SHP77 treated with DMSO at 0.1 percent for 48 hours (cell line): ENCODE results near the gene PEA15.
A peak's percentile ranks its signal among the peaks of the same experiment; 100 is the strongest.

Source experiments
- DNase-seq: peaks from one replicate; lab custom pipeline; 2025; lab: John Stamatoyannopoulos, UW

The PEA15 gene

DNA sequence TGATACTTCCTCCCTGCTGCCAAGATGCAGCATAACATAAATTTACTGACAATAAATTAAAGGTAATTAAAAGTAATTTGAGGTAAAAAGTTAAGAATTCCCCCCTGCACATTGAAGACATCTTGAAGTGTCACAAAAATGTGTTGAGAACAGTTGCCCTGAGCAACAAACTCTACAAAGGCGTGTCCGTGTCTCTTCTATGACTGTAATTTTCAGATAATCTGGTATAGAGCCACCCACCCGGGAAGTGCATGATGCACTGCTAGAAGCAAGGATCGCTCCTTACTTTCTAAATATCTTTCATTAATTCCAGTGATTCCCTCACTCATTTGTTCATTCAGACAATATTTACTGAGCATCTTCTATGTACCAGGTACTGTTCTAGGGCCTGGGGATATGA is 25.8 kb upstream of the PEA15 start:
- no peak for DNase-seq

DNA sequence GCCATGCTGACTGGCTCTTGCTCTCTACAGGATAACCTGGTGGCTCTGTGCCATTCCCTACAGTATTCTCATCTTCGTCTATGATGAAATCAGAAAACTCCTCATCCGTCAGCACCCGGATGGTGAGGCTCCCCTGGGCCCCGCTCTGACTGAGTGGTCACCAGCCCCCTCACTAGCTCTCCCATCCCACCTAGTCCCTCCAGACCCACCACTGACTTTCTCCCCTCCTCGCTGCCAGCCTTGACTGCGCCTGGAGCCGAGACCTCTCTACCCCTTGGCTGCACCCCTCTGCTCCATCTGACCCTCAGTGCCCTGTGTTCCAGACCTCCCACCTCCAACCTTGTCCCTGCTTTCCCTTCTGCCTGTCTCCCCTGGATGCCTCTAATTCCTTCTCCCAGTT is 18.9 kb upstream of the PEA15 start:
- no peak for DNase-seq

DNA sequence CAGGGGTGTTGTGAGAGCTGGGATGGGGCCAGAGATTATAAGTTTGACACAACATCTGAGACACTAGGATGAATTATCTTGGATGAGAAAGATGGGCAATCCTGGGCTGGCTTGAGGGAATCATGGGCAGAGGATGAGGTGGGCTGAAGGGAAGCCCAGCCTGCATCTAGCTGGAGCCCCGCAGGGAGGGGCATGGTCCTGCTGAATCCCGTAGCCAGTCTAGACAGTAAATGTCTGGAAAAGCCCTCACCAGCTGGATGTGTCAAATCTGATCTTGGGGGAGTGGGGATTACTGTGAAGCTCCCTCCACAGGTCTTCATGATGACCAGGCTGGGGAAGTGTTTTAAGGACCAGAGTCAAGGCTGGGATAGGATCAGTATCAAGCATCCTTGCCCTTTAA is 18.5 kb upstream of the PEA15 start:
- no peak for DNase-seq

DNA sequence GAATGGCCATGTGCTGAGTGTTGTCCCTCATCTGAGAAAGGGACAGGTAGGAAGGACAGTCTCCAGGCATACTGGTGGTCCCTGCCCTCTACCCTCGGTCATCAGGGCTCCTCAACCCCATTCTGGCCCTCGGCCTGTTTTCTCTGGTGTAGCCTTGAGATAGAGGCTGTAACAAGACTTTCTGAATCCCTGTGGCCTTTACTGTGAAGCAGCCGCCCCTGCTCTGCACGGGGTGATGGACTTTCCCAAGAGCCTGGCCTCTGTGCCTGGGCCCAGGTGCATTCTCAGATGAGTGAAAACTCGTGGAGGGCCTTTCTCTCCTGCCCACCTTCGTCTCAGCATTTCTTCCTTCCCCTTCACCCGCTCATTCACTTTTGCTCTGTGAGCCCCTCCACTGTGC is 17.8 kb upstream of the PEA15 start:
- DNase-seq = no peak

DNA sequence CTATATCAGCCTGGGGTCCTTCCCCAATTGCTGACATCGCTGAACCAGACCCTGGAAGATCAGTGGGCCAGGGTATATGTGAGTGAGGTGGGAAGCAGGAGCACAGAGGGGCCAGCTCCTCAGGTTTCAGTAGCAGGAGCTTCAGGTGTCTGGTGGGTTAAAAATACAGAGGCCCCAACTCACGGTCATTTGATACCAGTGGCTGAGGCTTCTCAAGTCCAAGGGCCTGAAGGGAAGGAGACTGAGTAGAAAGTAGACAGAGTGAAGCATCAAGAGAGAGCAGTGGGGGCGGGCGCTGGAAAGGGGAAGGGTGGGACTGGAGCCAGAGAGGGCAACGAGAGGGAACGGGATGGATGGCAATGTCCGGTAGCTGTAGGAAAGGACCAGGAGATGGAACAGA is 16.8 kb upstream of the PEA15 start:
- no peak for DNase-seq

DNA sequence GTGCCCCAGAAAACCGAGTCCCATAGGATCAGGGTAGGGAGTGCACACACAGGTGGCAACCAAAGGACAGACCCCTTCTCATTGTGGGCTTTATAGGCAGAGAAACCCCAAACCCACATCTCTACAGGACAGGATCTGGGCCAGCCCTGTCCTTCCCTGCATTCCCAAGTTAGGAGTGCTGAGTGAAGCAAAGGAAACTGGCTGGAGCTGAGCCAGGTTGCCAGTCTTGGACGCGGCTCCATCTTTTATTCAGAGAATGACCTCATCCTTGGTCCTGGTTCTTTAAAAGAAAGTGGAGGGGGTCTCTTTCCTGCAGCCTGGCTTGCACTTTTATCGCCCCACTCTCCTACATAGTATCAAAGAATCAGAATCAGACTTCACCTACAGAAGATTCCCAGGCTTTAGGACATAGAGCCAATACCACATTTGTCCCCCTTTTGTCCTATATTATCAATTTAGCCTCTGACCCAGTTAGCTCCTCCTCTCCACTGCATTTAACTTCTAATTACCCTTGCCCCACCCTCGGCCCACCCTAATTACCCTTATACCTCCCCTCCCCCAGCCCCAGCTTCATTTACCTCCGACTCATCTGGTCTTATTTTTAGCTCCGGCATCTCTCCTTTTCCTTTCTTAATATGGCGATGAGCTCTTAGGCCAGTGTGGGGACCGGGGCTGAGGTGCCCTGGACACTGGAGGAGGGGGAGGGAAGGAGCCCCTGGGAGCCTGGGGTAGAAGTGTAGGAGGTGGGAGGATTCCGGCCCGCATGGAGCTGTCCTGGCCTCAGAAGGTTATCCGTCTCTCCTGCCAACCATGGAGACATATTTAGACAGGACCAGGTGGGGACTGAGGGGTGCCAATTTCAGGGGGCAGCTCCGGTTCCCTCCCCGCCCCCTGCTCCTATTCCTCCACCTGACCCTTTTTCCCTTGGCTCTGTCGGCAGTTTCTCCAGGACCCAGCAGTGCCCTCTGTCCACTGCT is 15.2 kb upstream of the PEA15 start, which contains the start of gene CASQ1:
Gene CASQ1 (plus strand): TSS at position 927 of the 977 bp plus-strand sequence. CDS start 177 bp downstream, outside the sequence.
- no peak for DNase-seq

DNA sequence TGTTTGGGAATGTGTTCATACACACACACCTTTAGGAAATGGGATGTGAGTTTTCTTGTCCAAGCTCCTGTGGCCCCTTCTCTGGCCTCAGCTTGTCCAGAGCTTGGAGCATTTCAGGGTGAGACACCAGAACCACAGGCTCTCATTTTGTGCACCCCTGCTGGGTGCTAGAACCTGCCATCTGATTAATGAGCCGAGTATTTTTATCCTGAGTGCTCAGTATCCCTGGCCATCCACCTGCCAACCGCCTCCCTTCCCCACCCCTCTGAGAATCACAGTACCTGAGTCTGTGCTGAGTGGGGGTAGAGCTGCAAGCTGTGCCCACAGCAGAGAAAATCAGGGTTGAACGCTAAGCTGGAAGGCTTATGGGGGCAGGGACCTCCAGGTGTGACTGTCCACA is 13.4 kb upstream of the PEA15 start:
- no peak for DNase-seq

DNA sequence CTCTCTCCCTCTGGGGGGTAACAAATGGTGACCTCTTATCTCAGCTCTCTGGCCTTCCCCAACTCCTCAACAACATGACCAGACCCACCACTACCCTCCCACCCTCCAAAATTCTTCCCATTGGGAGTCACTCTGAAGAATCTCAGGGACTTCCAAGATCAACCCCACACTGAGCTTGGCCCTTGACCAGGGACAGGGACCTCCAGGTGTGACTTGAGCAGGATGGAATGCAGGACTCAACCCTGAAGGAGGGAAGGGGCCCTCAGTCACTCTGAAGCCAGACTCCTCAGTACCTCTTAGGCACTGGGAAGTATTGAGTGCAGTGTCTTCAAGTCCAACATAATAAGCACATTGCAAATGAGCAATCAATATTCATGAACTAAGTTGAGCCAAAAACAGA is 12.9 kb upstream of the PEA15 start:
- DNase-seq = no peak

DNA sequence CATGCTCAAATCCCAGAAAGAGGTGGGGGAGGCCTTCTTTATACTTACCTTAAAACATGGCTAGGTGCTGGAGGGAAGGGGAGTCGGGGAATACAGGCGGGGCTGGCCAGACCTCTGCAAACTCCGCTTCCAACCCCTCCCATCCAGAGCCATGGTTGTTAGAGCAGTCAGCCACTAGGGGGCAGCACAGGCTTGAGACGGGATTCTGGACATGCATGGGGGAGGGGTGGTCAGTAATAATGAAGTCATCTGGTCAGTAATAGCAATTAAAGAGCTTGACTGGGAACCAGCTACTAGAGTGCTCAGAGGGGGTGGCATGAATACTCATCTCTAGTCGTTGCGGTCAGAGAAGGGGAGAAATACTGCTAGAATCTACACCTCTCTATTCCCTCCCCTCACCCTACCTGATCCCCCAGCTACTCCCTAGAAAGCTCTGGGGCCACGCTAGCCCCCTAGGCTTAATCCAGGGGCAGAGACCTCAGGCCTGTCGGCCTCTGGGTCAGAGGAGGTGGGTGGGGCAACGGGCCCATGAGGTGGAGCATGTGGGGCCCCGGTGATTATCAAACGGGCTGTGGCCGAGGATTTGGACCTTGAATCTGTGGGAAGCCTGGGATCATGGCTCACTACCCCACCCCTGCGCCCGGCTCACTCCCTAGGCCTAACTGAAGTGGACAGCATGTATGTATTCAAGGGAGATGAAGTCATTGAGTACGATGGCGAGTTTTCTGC is 11.9 kb upstream of the PEA15 start:
- peak; percentile 45 for DNase-seq

DNA sequence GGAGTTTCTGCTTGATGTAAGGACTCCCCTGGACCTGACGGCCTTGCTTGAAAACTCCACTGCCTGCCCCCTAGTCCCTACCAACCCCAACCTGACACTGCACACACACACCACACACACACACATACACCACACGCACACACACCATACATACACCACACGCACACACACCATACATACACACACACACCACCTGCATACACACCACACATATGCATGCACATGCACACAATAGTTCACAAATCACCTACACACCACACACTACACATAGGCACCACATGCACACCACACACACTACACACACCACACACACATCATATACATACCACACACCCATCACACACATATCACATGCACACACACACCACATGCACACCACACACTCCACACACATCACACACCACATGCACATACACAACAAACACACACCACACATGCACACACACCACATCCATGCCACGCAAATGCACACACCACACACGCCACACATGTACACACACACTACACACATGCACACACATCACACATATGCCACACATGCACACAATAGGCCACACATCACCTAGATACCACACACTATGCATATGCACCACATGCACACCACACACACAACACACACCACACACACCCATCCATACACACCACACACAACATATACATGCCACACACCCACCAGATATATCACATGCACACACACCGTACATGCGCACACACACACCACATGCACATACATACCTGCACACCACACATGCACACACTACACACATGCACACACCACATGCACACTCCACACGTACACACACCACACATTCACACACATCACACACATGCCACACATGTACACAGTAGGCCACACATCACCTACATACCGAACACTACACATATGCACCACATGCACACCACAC is 11.1 kb upstream of the PEA15 start:
- DNase-seq = no peak

DNA sequence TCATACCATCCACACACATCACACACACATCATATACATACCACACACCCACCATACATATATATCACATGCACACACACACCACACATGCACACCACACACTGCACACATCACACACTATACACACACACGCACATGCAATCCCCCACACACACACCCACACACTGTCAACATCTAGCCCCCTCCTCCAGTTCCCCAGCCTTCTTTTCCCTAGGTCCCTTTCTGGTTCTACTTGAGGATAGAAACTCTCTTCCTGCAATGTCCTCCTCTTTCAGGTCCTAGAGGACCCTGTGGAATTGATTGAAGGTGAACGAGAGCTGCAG is 10.5 kb upstream of the PEA15 start:
- no peak for DNase-seq

DNA sequence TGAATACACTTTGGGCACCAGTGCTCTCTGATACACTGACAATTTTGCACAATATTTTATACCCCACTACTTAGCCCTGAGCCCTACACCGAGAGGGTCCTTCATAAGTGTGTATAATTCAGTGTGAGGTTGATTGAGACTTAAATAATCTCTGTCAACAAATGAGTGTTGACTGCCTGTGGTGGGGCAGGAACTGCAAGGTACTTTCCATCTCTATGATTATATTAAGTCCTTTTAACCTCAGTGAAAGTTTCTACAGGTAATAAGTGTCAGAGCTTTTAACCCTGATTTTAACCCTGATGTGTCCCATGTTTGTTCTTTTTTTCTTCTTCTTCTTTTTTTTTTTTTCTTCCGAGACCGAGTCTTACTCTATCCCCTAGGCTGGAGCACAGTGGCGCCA is 9.0 kb upstream of the PEA15 start:
- no peak for DNase-seq

DNA sequence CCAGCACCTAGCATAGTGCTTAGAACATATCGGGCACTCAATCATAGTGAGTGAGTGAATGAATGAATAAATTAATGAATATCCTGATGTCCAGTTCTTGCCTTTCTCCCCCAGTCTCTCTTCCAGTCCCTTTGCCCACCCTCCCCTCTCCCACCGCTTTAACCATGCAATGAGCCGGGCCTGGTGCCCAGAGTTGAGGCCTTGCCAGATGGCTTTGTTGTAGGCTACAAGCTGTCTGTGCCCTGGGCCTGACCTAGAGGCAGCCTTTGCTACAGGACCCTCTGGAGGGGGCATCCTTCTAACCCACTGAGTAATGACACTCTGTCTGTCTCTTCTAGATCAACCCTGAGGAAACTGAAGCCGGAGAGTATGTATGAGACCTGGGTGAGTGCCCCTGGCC is 8.0 kb upstream of the PEA15 start:
- no peak for DNase-seq

DNA sequence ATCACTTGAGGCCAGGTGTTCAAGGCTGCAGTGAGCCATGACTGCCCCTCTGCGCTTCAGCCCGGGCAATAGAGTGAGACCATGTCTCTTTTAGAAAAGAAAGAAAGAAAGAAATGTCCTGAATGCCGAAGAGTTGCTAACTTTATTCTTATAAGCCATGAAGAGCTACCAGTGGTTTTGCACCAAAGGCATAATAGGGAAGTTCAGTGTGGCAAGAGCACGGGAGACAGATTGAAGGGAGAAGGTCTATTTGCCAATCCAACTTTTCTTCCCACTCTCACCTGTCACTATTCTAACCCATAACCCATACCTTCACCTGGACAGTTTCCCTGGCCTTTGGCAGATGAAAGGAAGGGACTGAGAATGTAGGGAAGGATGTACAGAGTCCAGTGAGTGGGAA is 4.4 kb upstream of the PEA15 start:
- DNase-seq = no peak

DNA sequence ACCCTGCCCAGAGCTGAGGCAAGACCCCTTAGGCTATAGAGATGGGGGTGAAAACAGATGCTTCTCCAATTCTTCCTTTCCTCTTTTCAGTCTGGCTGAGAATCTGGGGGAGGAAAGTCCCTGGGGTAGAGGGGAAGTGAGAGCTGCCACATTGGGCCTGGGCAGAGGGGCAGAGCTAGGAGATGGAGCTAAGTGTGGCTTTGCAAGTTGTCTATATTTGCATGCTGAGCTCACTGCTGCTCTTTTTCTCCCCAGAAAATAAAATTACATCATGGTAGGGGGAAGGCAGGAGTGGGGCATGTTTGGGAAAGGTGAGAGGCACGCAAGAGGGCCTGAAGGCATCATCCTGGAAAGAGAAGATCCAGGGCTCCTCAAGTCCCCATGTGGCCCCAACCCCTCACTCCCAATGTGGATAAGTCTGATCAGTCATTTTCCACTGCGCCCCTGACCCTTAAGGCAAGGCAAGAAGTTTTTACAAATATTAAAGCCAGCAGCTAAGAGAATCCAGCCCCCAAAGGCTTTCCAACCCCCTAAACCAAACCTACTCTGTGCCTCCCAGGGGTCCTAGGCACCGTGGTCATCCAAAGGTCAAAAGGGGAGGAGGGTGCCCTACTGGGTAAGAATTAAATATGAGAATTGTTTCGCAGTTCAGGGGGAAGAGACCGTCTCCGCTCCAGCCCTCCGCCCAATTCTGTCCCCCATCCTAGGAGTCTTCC is 500 bp upstream of the PEA15 start:
- no peak for DNase-seq

DNA sequence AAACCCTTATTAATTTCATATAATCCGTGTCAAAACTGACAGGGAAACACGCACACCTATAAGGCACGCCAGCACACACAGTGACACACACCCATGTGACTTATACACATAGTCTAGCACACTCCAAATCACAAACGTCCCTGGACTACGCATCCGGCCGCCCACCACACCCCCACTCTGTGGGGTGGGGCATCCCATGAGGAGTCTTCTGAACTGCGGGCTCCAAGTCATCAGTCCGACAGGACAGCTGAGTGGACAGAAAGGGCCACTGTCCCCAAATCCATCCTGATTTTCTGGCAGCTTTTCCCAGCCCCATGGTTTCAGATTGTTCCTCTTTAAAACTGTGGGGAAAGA is 829 bp downstream of the PEA15 start:
- no peak for DNase-seq

DNA sequence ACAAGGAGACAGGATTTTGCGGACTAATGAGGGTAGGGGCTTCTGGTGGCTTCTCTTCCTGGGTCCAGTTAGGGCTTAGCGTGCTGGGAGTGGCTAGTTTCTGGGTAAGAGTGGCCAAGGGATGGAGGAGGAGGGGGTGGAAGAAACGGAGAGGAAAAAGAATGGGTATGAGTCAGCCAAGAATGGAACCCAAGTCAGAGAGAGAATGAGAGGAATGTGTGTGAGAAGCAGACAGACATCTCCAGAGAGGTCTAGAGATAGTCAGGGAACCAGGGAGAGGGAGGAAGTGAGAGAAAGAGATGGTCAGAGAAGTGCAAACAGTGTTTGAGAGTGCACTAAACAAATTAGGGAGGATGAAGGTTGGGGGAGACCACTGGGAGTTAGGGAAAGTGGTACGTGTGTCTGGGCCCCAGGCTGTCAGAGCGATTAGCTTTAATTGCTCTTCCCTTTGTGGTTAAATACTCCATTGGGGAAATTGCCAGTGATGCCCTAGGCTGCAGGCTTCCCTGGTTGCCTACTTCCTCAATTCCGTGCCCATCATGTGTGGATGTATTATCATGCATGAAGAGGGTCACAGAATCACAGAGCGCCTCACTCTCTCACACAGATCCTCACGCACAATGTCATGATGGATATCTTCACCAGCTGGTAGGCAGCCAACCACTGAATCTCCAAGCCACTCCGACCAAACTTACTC is 1.4 kb downstream of the PEA15 start:
- DNase-seq = no peak

DNA sequence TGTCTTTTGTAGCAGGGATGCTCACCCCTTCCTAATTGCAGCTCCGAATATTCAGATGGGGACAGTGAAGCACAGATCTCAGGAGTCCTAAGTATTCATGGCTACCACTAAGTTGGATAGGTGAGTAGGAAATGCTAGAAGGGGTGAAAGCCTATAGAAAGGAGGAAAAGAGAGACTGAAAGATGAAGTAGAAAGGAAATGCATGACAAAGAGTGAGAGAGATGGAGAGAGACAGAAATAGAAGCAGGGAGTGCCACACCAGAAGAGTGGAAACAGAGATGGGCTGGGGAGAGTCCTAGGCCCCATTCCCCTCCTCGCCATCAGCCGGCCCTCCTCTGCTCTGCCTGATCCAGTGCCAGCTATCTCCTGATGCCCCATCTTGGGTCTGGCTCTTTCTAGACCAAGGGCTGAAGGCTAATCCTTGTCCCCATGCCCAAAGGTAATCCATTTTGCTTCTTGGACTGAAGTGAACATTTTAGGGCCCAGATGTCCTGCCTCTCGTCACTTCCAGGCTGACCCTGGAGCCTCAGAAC is 2.0 kb downstream of the PEA15 start:
- no peak for DNase-seq

DNA sequence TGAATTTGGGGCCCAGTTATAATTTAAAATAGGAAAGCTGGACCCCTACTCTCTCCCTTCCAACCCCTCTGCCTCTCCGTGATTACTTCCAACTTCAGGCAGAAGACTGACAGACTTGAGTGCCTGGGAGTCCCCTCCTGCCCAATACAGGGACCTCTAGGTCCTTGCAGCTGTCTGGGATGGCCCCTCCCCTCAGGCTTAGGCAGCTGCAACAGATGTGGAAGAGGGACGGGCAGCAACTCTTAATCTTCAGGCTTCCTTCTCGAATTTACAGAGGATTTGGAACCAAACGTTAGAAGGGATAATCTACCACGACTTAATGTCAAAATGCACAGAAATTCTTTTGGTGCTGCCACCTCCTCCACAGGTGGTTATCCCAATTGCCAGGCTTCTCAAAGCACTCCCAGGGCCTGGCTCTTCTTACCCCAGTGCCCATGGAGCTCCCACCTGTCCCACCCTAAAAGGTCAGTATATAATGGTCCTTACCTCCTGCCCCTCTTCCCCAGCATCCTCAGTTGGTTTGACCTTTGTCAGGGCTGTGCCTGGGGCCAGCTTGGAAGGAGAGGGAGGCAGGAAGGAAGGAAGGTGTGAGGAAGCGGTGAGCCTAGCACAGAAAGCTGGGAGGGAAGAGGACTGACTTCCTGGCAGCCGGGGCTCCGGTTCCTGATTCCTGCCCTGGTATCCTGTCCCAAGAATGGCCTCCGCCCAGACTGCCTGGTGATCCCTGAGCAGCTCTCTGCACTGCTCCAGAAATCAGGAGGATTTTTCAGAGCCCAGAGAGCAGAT is 2.8 kb downstream of the PEA15 start:
- DNase-seq = no peak
